HUES64 (cell line): ENCODE data around the gene FAT2.
"Not testable (repeated sequence)": the region's sequence is repeated elsewhere in the genome, so short reads cannot be mapped to it uniquely, and the experiment has no call there.

Experiments
- H3K27ac ChIP-seq: 2 replicates; pipeline ENCODE4 v1.7.0; 2013; ENCODE audit warnings: low read depth, low read length, inconsistent platforms
- H3K27me3 ChIP-seq: 2 replicates; pipeline ENCODE4 v1.6.1; 2013; ENCODE audit warnings: mild to moderate bottlenecking, low read length; ENCODE audit not compliant: insufficient read depth
- H3K36me3 ChIP-seq: 2 replicates; pipeline ENCODE4 v1.6.1; 2013; ENCODE audit warnings: mild to moderate bottlenecking, low read length; ENCODE audit not compliant: insufficient read depth
- H3K4me1 ChIP-seq: 2 replicates; pipeline ENCODE4 v1.6.1; 2013; ENCODE audit warnings: mild to moderate bottlenecking, low read length, moderate library complexity; ENCODE audit not compliant: insufficient read depth
- H3K4me3 ChIP-seq: 2 replicates; pipeline ENCODE4 v1.5.1; 2013; ENCODE audit warnings: mild to moderate bottlenecking, low read length, moderate library complexity
- H3K9ac ChIP-seq: 2 replicates; pipeline ENCODE4 v1.6.1; 2013; ENCODE audit warnings: mild to moderate bottlenecking, low read depth, low read length
- H3K9me3 ChIP-seq: 2 replicates; pipeline ENCODE4 v1.6.1; 2013; ENCODE audit warnings: low read depth, low read length; ENCODE audit not compliant: insufficient read depth
- WGBS: fragments of 150-250, 120-280 bp; methylation state at CpG from one replicate; pipeline ENCODE4 v1.1.7; 2013; ENCODE audit warnings: missing lambda C conversion rate; 5-methylcytosine and 5-hydroxymethylcytosine counted together

FAT2 gene

DNA sequence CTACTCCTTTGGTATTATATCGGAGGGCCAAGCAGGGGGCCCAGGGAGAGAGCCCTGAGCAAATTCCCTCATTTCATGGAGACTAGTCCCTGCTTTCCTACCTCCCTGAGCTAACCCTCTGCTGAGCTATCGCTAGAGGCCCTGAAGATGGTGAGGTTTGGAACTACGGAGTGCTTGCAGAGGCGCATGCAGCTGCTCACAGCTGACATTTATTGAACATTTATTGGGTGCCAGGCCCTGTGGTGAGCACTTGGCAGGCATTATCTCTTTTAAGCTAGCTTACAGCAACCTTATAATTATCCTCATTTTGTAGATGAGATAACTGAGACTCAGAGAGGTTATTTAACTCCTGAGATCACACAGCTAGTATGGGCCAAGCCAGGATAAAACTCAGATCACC is 9.8 kb downstream of the FAT2 start:
- no peak overlapping the region for H3K4me3 ChIP-seq
- H3K27ac ChIP-seq = no peak overlapping the region
- 91% methylated on average over 4 of the region's 4 CpGs for WGBS
- H3K27me3 ChIP-seq = no peaks in the 10 kb centered on the region
- no peak overlapping the region for H3K9ac ChIP-seq
- H3K4me1 ChIP-seq = peaks cover 8% of the 10 kb centered on the region; the same call in 1 of the 2 replicates
- H3K9me3 ChIP-seq = no peaks in the 10 kb centered on the region
- no peaks in the 10 kb centered on the region for H3K36me3 ChIP-seq

DNA sequence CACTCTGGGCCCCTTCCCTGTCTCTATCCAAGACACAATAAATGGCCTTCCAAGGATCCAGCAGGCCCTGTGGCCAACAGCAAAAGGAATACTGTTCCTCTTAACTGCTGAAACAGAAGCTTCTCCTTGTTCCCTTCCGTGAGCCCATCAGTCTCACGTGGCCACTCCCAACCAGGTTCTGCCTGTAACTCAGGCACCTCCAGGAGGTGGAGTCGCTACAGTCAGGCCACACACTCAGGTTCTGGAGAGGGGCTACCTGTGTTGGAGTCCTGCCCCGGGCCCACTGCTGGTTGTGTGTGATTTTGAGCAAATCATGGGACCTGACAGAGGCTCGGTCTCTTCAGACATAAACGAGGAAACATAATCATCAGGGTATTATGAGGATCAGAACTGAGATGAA is 10.3 kb downstream of the FAT2 start:
- peaks cover 8% of the 10 kb centered on the region; the same call in 1 of the 2 replicates for H3K4me1 ChIP-seq
- no peak overlapping the region for H3K9ac ChIP-seq
- H3K4me3 ChIP-seq = no peak overlapping the region
- H3K9me3 ChIP-seq = no peaks in the 10 kb centered on the region
- no peaks in the 10 kb centered on the region for H3K36me3 ChIP-seq
- no peak overlapping the region for H3K27ac ChIP-seq
- no peaks in the 10 kb centered on the region for H3K27me3 ChIP-seq
- WGBS = 79% methylated on average over 6 of the region's 6 CpGs

DNA sequence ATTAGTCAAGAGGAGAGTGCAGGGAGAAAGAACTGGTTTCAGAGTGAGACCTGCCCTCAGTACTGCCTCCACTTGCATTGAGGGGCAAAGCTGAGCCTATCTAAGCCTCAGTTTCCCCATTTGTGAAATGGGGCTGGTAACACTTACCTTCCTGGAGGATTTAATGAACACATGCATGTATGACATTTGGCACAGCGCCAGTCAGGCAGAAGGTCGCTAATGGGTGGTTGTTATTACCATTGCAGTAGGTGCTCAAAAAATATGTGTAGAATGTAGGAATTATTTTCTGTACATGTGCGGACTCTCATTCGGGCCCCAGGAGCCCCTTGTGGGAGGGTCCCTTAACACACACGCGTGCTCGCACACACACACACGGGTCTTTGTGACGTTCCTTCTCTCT is 10.9 kb downstream of the FAT2 start:
- Histone ChIP-seq H3K4me3 (no peak overlapping the region), H3K27ac (no peak overlapping the region), H3K9ac (no peak overlapping the region), H3K27me3 (no peaks in the 10 kb centered on the region), H3K9me3 (no peaks in the 10 kb centered on the region), H3K36me3 (no peaks in the 10 kb centered on the region), H3K4me1 (peaks cover 8% of the 10 kb centered on the region; the same call in 1 of the 2 replicates)
- WGBS = 95% methylated on average over 9 of the region's 9 CpGs

DNA sequence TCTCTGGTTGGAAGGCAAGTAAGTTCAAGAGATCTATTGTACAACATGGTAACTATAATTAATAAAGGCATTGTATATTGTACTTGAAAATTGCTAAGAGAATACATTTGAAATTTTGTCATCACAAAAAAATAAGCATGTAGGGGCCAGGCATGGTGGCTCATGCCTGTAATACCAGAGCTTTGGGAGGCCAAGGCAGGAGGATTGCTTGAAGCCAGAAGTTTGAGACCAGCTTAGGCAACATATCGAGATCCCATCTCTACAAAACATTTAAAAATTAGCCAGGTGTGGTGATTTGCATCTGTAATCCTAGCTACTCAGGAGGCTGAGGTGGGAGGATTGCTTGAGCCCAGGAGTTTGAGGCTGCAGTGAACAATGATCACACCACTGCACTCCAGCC is 12.0 kb downstream of the FAT2 start:
- no CpG with 5 or more reads among the region's 1 CpG for WGBS
- not testable (repeated sequence) for H3K4me1 ChIP-seq, H3K27ac ChIP-seq, H3K9me3 ChIP-seq, H3K27me3 ChIP-seq, H3K9ac ChIP-seq, H3K36me3 ChIP-seq, H3K4me3 ChIP-seq

DNA sequence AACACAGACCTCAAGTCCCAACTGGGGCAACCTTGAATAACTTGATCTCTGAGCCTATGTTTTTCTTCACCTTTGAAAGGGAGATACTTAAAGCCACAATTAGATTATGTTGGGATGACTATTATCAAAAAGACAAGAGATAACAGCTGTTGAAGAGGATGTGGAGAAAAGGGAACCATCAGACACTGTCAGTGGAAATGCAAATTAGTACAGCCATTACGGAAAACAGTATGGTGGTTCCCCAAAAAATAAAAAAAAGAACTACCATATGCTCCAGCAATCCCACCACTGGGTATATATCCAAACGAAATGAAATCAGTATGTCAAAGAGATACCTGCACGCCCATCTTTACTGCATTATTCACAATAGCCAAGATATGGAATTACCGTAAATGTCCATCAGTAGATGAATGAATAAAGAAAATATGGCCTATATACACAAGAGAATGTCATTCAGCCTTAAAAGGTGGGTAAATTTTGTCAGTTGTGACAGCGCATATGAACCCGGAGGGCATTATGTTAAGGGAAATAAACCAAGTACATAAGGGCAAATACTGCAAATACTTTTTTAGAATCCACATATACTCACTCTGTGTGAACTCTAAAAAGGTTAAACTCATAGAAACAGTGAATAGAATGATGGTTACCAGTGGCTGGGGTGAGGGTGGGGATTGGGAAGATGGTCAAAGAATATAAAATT is 12.7 kb downstream of the FAT2 start:
- Histone ChIP-seq H3K27me3 (no peaks in the 10 kb centered on the region), H3K4me1 (peaks cover 8% of the 10 kb centered on the region; the same call in 1 of the 2 replicates), H3K9ac (no peak overlapping the region), H3K9me3 (no peaks in the 10 kb centered on the region), H3K36me3 (no peaks in the 10 kb centered on the region), H3K27ac (no peak overlapping the region), H3K4me3 (no peak overlapping the region)
- WGBS = 95% methylated on average over 5 of the region's 6 CpGs

DNA sequence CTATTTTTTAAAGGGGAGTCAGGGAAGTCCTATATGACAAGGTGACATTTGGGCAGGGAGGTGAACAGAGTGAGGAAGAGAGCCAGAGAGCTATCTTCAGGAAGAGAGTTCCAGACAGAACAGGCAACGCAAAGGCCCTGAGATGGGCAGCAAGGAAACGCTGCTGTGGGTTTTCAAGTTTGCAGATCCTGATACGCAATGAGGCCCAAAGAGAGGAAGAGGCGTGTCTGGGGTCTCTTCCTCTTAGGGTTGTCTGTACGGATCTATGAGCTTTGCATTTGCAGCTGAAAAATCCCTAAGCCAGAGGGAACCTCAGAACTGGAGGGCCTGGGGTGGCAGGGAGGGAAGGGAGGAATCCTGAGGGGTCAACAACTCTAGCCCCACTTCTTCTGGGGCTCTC is 13.6 kb downstream of the FAT2 start:
- no peak overlapping the region for H3K4me3 ChIP-seq
- no peaks in the 10 kb centered on the region for H3K27me3 ChIP-seq
- H3K36me3 ChIP-seq = no peaks in the 10 kb centered on the region
- 93% methylated on average over 5 of the region's 5 CpGs for WGBS
- H3K27ac ChIP-seq = no peak overlapping the region
- H3K4me1 ChIP-seq = peaks cover 8% of the 10 kb centered on the region; the same call in 1 of the 2 replicates
- no peaks in the 10 kb centered on the region for H3K9me3 ChIP-seq
- H3K9ac ChIP-seq = no peak overlapping the region

DNA sequence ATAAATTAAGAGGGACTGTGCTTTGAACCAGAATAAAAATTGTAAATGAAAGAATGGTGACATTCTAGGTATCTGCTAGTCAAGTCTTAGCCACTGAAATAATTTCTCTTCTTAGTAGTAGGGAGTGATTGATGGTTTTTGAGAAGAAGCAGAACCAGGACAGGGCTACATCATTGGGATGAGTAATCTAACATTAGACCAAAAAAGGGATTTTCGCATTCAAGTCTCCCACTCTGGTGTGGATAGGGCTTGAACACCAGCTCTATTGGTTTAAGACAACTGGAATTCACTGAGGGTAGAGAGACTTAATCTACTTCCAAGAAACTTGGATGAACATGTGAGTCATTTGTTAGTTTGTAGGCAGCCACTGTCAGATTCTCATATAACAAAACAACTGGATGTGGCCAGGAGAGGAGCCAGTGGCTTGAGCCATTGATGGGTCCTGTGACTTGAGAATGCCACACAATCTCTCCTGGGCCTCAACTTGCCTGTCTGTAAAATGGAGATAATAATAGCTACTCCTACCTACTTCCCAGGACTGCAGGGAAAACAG is 16.6 kb downstream of the FAT2 start:
- Histone ChIP-seq H3K4me1 (peaks cover 15% of the 10 kb centered on the region), H3K36me3 (no peaks in the 10 kb centered on the region), H3K4me3 (no peak overlapping the region), H3K9ac (no peak overlapping the region), H3K27me3 (peaks cover 6% of the 10 kb centered on the region; the same call in 1 of the 2 replicates), H3K9me3 (no peaks in the 10 kb centered on the region), H3K27ac (no peak overlapping the region)
- 93% methylated on average over 1 of the region's 1 CpG for WGBS

DNA sequence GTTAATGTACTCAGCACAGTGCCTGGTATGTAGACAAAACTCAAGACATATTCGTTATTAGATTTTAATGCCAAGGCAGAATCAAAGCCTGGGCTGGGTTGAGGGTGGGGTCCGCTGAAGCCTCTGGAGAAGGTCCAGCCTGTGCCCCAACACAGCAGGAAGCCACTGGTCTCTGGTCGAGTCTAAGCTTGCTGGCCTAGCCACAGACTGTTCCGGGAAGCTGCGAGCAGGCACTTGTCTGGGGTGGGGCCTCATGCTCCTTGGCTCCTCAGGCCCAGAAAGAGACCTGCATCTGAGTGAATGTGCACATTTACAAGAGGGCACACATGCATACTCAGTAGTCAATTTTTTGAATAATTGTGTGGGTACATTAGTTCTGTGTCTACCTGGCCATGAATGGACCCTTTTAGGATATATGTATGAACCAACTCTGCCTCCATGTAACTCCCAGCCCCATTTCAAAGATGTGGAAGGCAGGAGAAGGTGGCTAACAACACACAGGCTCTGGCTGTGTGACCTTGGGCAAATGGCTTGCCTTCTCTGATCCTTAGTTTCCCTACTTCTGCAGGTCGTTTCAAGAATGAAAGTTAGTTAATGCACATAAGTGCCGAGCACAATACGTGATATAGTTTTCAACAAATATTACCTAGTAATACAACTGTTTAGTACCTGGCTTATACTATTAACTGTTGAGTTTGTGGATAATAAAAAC is 18.3 kb downstream of the FAT2 start:
- H3K4me3 ChIP-seq = no peak overlapping the region
- 91% methylated on average over 8 of the region's 8 CpGs for WGBS
- peaks cover 6% of the 10 kb centered on the region; the same call in 1 of the 2 replicates for H3K27me3 ChIP-seq
- no peak overlapping the region for H3K27ac ChIP-seq
- no peaks in the 10 kb centered on the region for H3K9me3 ChIP-seq
- H3K9ac ChIP-seq = no peak overlapping the region
- no peaks in the 10 kb centered on the region for H3K36me3 ChIP-seq
- H3K4me1 ChIP-seq = peaks cover 15% of the 10 kb centered on the region

DNA sequence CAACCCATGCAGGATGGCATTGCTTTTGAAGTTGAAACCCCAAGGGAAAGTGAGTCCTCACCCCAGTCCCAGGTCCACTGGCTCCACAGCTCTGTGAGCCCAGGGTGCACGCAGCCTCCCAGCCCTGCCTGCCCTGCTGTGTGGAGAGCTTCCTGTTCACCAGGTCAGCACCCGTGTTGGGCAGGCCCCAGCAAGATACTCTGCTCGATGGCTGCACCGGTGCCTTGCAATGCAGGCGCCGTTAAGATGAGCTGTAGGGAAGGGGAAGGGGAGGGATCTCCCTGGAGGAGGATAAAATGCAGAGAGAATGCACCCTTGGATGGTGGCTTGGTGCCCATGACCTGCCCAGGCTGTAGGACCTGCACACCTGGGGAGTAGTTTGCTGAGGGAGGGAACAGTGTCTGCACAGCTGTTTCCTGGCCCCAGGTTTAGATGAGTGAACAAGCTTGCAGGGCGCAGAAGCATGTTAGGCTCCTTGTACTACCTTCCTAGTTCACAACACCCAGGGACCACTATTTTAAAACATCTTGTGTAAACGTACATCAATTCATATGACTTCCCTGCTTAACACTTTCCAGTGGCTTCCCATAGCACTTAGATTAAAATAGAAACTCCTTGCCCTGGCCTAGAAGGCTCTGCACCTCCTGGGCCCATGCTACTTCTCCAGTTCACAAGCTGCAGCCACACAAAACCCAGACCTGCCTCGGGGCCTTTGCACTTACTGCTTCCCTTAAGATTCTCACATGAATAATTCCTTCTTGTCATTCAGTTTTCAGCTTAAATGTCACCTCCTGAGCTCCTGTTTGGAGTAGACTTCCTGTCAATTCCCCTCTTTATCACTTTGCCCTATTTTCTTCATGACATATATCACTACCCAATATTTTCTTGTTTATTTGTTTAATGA is 19.6 kb downstream of the FAT2 start:
- no peak overlapping the region for H3K9ac ChIP-seq
- no peak overlapping the region for H3K4me3 ChIP-seq
- peaks cover 6% of the 10 kb centered on the region; the same call in 1 of the 2 replicates for H3K27me3 ChIP-seq
- WGBS = 82% methylated on average over 9 of the region's 9 CpGs
- H3K36me3 ChIP-seq = no peaks in the 10 kb centered on the region
- H3K27ac ChIP-seq = no peak overlapping the region
- no peaks in the 10 kb centered on the region for H3K9me3 ChIP-seq
- peaks cover 15% of the 10 kb centered on the region for H3K4me1 ChIP-seq

DNA sequence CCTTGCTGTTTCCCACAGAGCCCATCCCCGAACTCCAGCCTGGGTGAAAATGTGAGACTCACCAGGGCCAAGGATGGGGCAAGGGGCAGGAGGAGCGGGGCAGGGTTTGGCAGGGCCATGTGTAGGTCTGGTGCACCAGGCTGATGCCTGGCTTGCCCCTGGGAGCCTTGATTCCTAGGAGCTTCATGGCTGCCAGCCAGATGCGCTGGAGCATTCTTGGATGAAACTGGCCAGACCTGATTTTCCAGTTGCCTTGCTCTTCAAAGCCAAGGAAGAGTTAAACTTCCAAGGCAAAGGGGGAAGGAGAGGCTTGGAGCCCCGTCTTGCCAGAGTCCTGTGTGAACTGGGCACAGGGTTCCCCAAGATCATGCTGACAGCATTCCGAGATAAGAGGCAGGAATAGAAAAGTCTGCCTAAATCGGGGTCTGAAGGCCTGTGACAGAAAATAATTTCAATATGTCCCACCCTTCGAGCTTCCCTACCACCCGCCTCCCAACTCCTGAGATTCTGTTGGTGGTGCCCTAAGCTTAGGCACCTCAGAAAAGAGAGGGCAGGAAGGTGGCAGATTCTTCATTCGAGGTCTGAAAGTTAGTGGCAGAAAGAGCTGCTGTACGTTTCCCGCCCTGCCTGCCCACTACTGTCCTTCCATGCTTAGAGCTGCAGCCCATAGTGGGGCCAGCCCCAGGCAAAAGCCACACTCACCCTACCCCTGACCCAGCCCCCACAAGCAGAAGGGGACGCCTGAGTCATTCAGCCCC is 20.4 kb downstream of the FAT2 start:
- Histone ChIP-seq H3K4me3 (no peak overlapping the region), H3K27me3 (peaks cover 6% of the 10 kb centered on the region; the same call in 1 of the 2 replicates), H3K9me3 (no peaks in the 10 kb centered on the region), H3K4me1 (peaks cover 15% of the 10 kb centered on the region), H3K27ac (no peak overlapping the region), H3K36me3 (no peaks in the 10 kb centered on the region), H3K9ac (no peak overlapping the region)
- 91% methylated on average over 11 of the region's 12 CpGs for WGBS
